Limb (tissue), 2 donors: ENCODE results near the gene PINK1.

ENCODE experiments used
- DNase-seq, 2 donors: peaks; one replicate each; pipeline ENCODE4 v3.0.0-alpha.2; 2016; ENCODE audit errors: extremely low spot score in 2 of 2

The PINK1 gene

GRCh38 chr1:20610970-20611369, 22.3 kb upstream of the PINK1 start:
- DNase-seq: no peak

GRCh38 chr1:20611652-20612051, 21.6 kb upstream of the PINK1 start:
- no peak for DNase-seq

GRCh38 chr1:20612221-20612746, 21.0 kb upstream of the PINK1 start:
- DNase-seq: no peak

- no peak for DNase-seq
Measured at GRCh38 chr1:20614131-20614579, 19.1 kb upstream of the PINK1 start.

- no peak for DNase-seq
Measured at GRCh38 chr1:20615946-20616846, 17.1 kb upstream of the PINK1 start.

- no peak for DNase-seq
Measured at GRCh38 chr1:20616847-20617487, 16.3 kb upstream of the PINK1 start.

- DNase-seq: no peak
Measured at GRCh38 chr1:20618550-20618949, 14.7 kb upstream of the PINK1 start.

GRCh38 chr1:20619999-20620398, 13.3 kb upstream of the PINK1 start:
- DNase-seq: no peak

- no peak for DNase-seq
Measured at GRCh38 chr1:20621012-20621411, 12.2 kb upstream of the PINK1 start.

GRCh38 chr1:20624709-20625108, 8.5 kb upstream of the PINK1 start:
- no peak for DNase-seq

GRCh38 chr1:20625176-20626097, 7.8 kb upstream of the PINK1 start:
- no peak for DNase-seq

GRCh38 chr1:20626098-20626427, 7.2 kb upstream of the PINK1 start:
- DNase-seq: no peak

- DNase-seq: no peak
Measured at GRCh38 chr1:20626524-20626923, 6.7 kb upstream of the PINK1 start.

- no peak for DNase-seq
Measured at GRCh38 chr1:20630729-20631128, 2.5 kb upstream of the PINK1 start.

- DNase-seq: no peak
Measured at GRCh38 chr1:20632386-20632785, 872 bp upstream of the PINK1 start.

GRCh38 chr1:20634065-20634593, 871 bp downstream of the PINK1 start:
- DNase-seq: no peak

- DNase-seq: peak in 1 of 2 donors; percentile 21
Measured at GRCh38 chr1:20634594-20635084, 1.4 kb downstream of the PINK1 start.

- DNase-seq: no peak
Measured at GRCh38 chr1:20636785-20637347, 3.6 kb downstream of the PINK1 start.

GRCh38 chr1:20640183-20640597, 6.9 kb downstream of the PINK1 start:
- peak; percentile 44 to 66 for DNase-seq

- no peak for DNase-seq
Measured at GRCh38 chr1:20641975-20642374, 8.7 kb downstream of the PINK1 start.

GRCh38 chr1:20643080-20643479, 9.8 kb downstream of the PINK1 start:
- DNase-seq: no peak
